IPS-18a (cell line): Measurements from ENCODE around the gene DAGLA.

Source experiments
- H3K27ac ChIP-seq: one replicate; pipeline ENCODE4 v1.5.1; 2013; ENCODE audit warnings: low read length
- H3K27me3 ChIP-seq: one replicate; pipeline ENCODE4 v1.6.1; 2013; ENCODE audit warnings: mild to moderate bottlenecking, low read length; ENCODE audit not compliant: control insufficient read depth, insufficient read depth
- H3K36me3 ChIP-seq: one replicate; pipeline ENCODE4 v1.6.1; 2013; ENCODE audit warnings: low read depth, low read length; ENCODE audit not compliant: control insufficient read depth
- H3K4me1 ChIP-seq: one replicate; pipeline ENCODE4 v1.6.1; 2013; ENCODE audit warnings: low read depth, low read length; ENCODE audit not compliant: control insufficient read depth
- H3K4me3 ChIP-seq: one replicate; pipeline ENCODE4 v1.5.1; 2013; ENCODE audit warnings: low read length
- H3K9ac ChIP-seq: one replicate; pipeline ENCODE4 v1.6.1; 2013; ENCODE audit warnings: mild to moderate bottlenecking, low read length, moderate library complexity
- H3K9me3 ChIP-seq: one replicate; pipeline ENCODE4 v1.6.1; 2013; ENCODE audit warnings: low read depth, low read length; ENCODE audit not compliant: control insufficient read depth

The DAGLA gene

GRCh38 chr11:61704838-61705237 lies 24.6 kb downstream of the DAGLA start:
- Histone ChIP-seq H3K9ac (no peak overlapping the region), H3K4me3 (no peak overlapping the region), H3K4me1 (peaks cover 7% of the 10 kb centered on the region), H3K36me3 (no peaks in the 10 kb centered on the region), H3K9me3 (no peaks in the 10 kb centered on the region), H3K27ac (no peak overlapping the region), H3K27me3 (no peaks in the 10 kb centered on the region)

- Histone ChIP-seq H3K36me3 (no peaks in the 10 kb centered on the region), H3K27ac (no peak overlapping the region), H3K9me3 (no peaks in the 10 kb centered on the region), H3K4me3 (no peak overlapping the region), H3K4me1 (peaks cover 9% of the 10 kb centered on the region), H3K27me3 (no peaks in the 10 kb centered on the region), H3K9ac (no peak overlapping the region)
Observed at GRCh38 chr11:61706452-61707400, 26.5 kb downstream of the DAGLA start.

- Histone ChIP-seq H3K9ac (no peak overlapping the region), H3K36me3 (no peaks in the 10 kb centered on the region), H3K4me3 (no peak overlapping the region), H3K4me1 (peaks cover 8% of the 10 kb centered on the region), H3K27me3 (no peaks in the 10 kb centered on the region), H3K9me3 (no peaks in the 10 kb centered on the region), H3K27ac (no peak overlapping the region)
Observed at GRCh38 chr11:61707574-61707973, 27.4 kb downstream of the DAGLA start.

GRCh38 chr11:61709110-61709509 lies 28.9 kb downstream of the DAGLA start:
- H3K27me3 ChIP-seq, result no peaks in the 10 kb centered on the region
- H3K9me3 ChIP-seq, result no peaks in the 10 kb centered on the region
- H3K36me3 ChIP-seq, result no peaks in the 10 kb centered on the region
- H3K27ac ChIP-seq, result no peak overlapping the region
- H3K4me1 ChIP-seq, result peaks cover 11% of the 10 kb centered on the region
- H3K9ac ChIP-seq, result no peak overlapping the region
- no peak overlapping the region for H3K4me3 ChIP-seq

GRCh38 chr11:61709572-61709971 lies 29.4 kb downstream of the DAGLA start:
- no peak overlapping the region for H3K27ac ChIP-seq
- H3K36me3 ChIP-seq, result no peaks in the 10 kb centered on the region

GRCh38 chr11:61710019-61710418 lies 29.8 kb downstream of the DAGLA start:
- no peak overlapping the region for H3K27ac ChIP-seq
- H3K9me3 ChIP-seq, result no peaks in the 10 kb centered on the region
- H3K4me1 ChIP-seq, result peaks cover 12% of the 10 kb centered on the region
- H3K27me3 ChIP-seq, result no peaks in the 10 kb centered on the region
- H3K36me3 ChIP-seq, result no peaks in the 10 kb centered on the region
- H3K9ac ChIP-seq, result no peak overlapping the region
- H3K4me3 ChIP-seq, result no peak overlapping the region

More at GRCh38 chr11:61709572-61709971, 29.4 kb downstream of the DAGLA start:
- H3K9ac ChIP-seq, result no peak overlapping the region
- no peaks in the 10 kb centered on the region for H3K9me3 ChIP-seq
- peaks cover 12% of the 10 kb centered on the region for H3K4me1 ChIP-seq
- H3K4me3 ChIP-seq, result no peak overlapping the region
- no peaks in the 10 kb centered on the region for H3K27me3 ChIP-seq

GRCh38 chr11:61711037-61711436 lies 30.8 kb downstream of the DAGLA start:
- no peak overlapping the region for H3K27ac ChIP-seq
- H3K9ac ChIP-seq, result no peak overlapping the region
- H3K4me1 ChIP-seq, result peaks cover 12% of the 10 kb centered on the region
- no peaks in the 10 kb centered on the region for H3K9me3 ChIP-seq
- no peaks in the 10 kb centered on the region for H3K27me3 ChIP-seq
- no peak overlapping the region for H3K4me3 ChIP-seq
- no peaks in the 10 kb centered on the region for H3K36me3 ChIP-seq

- Histone ChIP-seq H3K27me3 (no peaks in the 10 kb centered on the region), H3K9me3 (no peaks in the 10 kb centered on the region), H3K9ac (no peak overlapping the region), H3K27ac (no peak overlapping the region), H3K4me1 (peaks cover 15% of the 10 kb centered on the region), H3K36me3 (no peaks in the 10 kb centered on the region), H3K4me3 (no peak overlapping the region)
Observed at GRCh38 chr11:61711498-61711897, 31.3 kb downstream of the DAGLA start.

GRCh38 chr11:61712314-61712713 lies 32.1 kb downstream of the DAGLA start:
- Histone ChIP-seq H3K27ac (no peak overlapping the region), H3K9me3 (no peaks in the 10 kb centered on the region), H3K4me3 (no peak overlapping the region), H3K36me3 (no peaks in the 10 kb centered on the region), H3K27me3 (no peaks in the 10 kb centered on the region), H3K4me1 (peaks cover 21% of the 10 kb centered on the region), H3K9ac (no peak overlapping the region)

GRCh38 chr11:61712846-61713245 lies 32.7 kb downstream of the DAGLA start:
- H3K9me3 ChIP-seq, result no peaks in the 10 kb centered on the region
- H3K4me1 ChIP-seq, result peaks cover 25% of the 10 kb centered on the region
- H3K27ac ChIP-seq, result no peak overlapping the region
- no peaks in the 10 kb centered on the region for H3K36me3 ChIP-seq
- H3K9ac ChIP-seq, result no peak overlapping the region
- H3K4me3 ChIP-seq, result no peak overlapping the region
- H3K27me3 ChIP-seq, result no peaks in the 10 kb centered on the region

GRCh38 chr11:61713464-61713863 lies 33.3 kb downstream of the DAGLA start:
- Histone ChIP-seq H3K9me3 (no peaks in the 10 kb centered on the region), H3K4me3 (no peak overlapping the region), H3K9ac (no peak overlapping the region), H3K36me3 (no peaks in the 10 kb centered on the region), H3K27me3 (no peaks in the 10 kb centered on the region), H3K27ac (no peak overlapping the region), H3K4me1 (peaks cover 29% of the 10 kb centered on the region)

GRCh38 chr11:61713906-61714305 lies 33.7 kb downstream of the DAGLA start:
- Histone ChIP-seq H3K4me3 (no peak overlapping the region), H3K36me3 (no peaks in the 10 kb centered on the region), H3K9me3 (no peaks in the 10 kb centered on the region), H3K27me3 (no peaks in the 10 kb centered on the region), H3K9ac (no peak overlapping the region), H3K4me1 (peaks cover 30% of the 10 kb centered on the region), H3K27ac (no peak overlapping the region)
